ENCODE data around the gene TP63.

Gene TP63

DNA sequence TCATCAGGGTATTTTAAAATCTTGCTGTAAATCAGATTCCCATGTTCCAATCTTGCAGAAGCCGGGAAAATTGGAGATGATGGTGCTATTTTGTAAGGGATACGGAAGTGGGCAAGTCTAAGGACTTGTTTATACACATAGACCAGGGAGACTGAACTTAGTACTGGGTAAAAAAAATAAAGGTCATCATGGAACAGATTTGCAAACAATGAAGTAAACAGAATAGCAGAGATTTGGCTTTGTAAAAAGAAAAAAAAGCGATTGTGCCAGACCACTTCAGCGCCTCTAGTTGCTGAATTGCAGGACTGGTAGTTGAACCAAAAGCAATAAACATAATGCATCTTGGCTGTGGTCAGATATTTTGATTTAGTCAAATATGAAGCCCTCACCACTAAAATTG, 229.1 kb downstream of the TP63 start:
- no peaks in the 10 kb centered on the region for H3K4me1 ChIP-seq (ENCODE audit: control insufficient read depth, insufficient read depth, low read length)
- H3K36me3 ChIP-seq (ENCODE audit: control insufficient read depth, insufficient read depth, low read length) = no peaks in the 10 kb centered on the region
- H3K4me3 ChIP-seq (ENCODE audit: low read depth, low read length) = no peak overlapping the region
- H3K9ac ChIP-seq (ENCODE audit: low read depth, low read length) = no peak overlapping the region
- no peaks in the 10 kb centered on the region for H3K9me3 ChIP-seq (ENCODE audit: control insufficient read depth, insufficient read depth, low read length)
- no peaks in the 10 kb centered on the region for H3K27me3 ChIP-seq (ENCODE audit: control insufficient read depth, insufficient read depth, low read length)

- no peaks in the 10 kb centered on the region for H3K4me1 ChIP-seq (ENCODE audit: control insufficient read depth, insufficient read depth, low read length)
- no peaks in the 10 kb centered on the region for H3K9me3 ChIP-seq (ENCODE audit: control insufficient read depth, insufficient read depth, low read length)
- H3K9ac ChIP-seq (ENCODE audit: low read depth, low read length) = no peak overlapping the region
- no peaks in the 10 kb centered on the region for H3K36me3 ChIP-seq (ENCODE audit: control insufficient read depth, insufficient read depth, low read length)
- no peak overlapping the region for H3K4me3 ChIP-seq (ENCODE audit: low read depth, low read length)
- H3K27me3 ChIP-seq (ENCODE audit: control insufficient read depth, insufficient read depth, low read length) = no peaks in the 10 kb centered on the region
Observed at GRCh38 chr3:189862385-189862998, 231.3 kb downstream of the TP63 start.

- Histone ChIP-seq H3K9ac (ENCODE audit: low read depth, low read length) (no peak overlapping the region), H3K27me3 (ENCODE audit: control insufficient read depth, insufficient read depth, low read length) (no peaks in the 10 kb centered on the region), H3K9me3 (ENCODE audit: control insufficient read depth, insufficient read depth, low read length) (no peaks in the 10 kb centered on the region), H3K4me3 (ENCODE audit: low read depth, low read length) (no peak overlapping the region), H3K4me1 (ENCODE audit: control insufficient read depth, insufficient read depth, low read length) (no peaks in the 10 kb centered on the region), H3K36me3 (ENCODE audit: control insufficient read depth, insufficient read depth, low read length) (no peaks in the 10 kb centered on the region)
Observed at GRCh38 chr3:189863031-189863430, 231.8 kb downstream of the TP63 start.

- no peaks in the 10 kb centered on the region for H3K27me3 ChIP-seq (ENCODE audit: control insufficient read depth, insufficient read depth, low read length)
- no peaks in the 10 kb centered on the region for H3K36me3 ChIP-seq (ENCODE audit: control insufficient read depth, insufficient read depth, low read length)
- H3K4me3 ChIP-seq (ENCODE audit: low read depth, low read length) = no peak overlapping the region
- H3K9me3 ChIP-seq (ENCODE audit: control insufficient read depth, insufficient read depth, low read length) = no peaks in the 10 kb centered on the region
- H3K4me1 ChIP-seq (ENCODE audit: control insufficient read depth, insufficient read depth, low read length) = no peaks in the 10 kb centered on the region
- H3K9ac ChIP-seq (ENCODE audit: low read depth, low read length) = no peak overlapping the region
Observed at GRCh38 chr3:189868061-189868460, 236.9 kb downstream of the TP63 start.

- Histone ChIP-seq H3K27me3 (ENCODE audit: control insufficient read depth, insufficient read depth, low read length) (no peaks in the 10 kb centered on the region), H3K9ac (ENCODE audit: low read depth, low read length) (no peak overlapping the region), H3K36me3 (ENCODE audit: control insufficient read depth, insufficient read depth, low read length) (no peaks in the 10 kb centered on the region), H3K4me3 (ENCODE audit: low read depth, low read length) (no peak overlapping the region), H3K4me1 (ENCODE audit: control insufficient read depth, insufficient read depth, low read length) (no peaks in the 10 kb centered on the region), H3K9me3 (ENCODE audit: control insufficient read depth, insufficient read depth, low read length) (no peaks in the 10 kb centered on the region)
Observed at GRCh38 chr3:189869165-189869564, 238.0 kb downstream of the TP63 start.

- no peaks in the 10 kb centered on the region for H3K36me3 ChIP-seq (ENCODE audit: control insufficient read depth, insufficient read depth, low read length)
- no peak overlapping the region for H3K9ac ChIP-seq (ENCODE audit: low read depth, low read length)
- H3K4me3 ChIP-seq (ENCODE audit: low read depth, low read length) = no peak overlapping the region
- H3K4me1 ChIP-seq (ENCODE audit: control insufficient read depth, insufficient read depth, low read length) = no peaks in the 10 kb centered on the region
- no peaks in the 10 kb centered on the region for H3K27me3 ChIP-seq (ENCODE audit: control insufficient read depth, insufficient read depth, low read length)
- H3K9me3 ChIP-seq (ENCODE audit: control insufficient read depth, insufficient read depth, low read length) = no peaks in the 10 kb centered on the region
Observed at GRCh38 chr3:189871418-189871817, 240.2 kb downstream of the TP63 start.

GRCh38 chr3:189883113-189883753, 252.0 kb downstream of the TP63 start:
- Histone ChIP-seq H3K27me3 (ENCODE audit: control insufficient read depth, insufficient read depth, low read length) (no peaks in the 10 kb centered on the region), H3K36me3 (ENCODE audit: control insufficient read depth, insufficient read depth, low read length) (no peaks in the 10 kb centered on the region), H3K9me3 (ENCODE audit: control insufficient read depth, insufficient read depth, low read length) (no peaks in the 10 kb centered on the region), H3K4me1 (ENCODE audit: control insufficient read depth, insufficient read depth, low read length) (no peaks in the 10 kb centered on the region), H3K4me3 (ENCODE audit: low read depth, low read length) (no peak overlapping the region), H3K9ac (ENCODE audit: low read depth, low read length) (no peak overlapping the region)

- Histone ChIP-seq H3K4me1 (ENCODE audit: control insufficient read depth, insufficient read depth, low read length) (no peaks in the 10 kb centered on the region), H3K9me3 (ENCODE audit: control insufficient read depth, insufficient read depth, low read length) (no peaks in the 10 kb centered on the region), H3K4me3 (ENCODE audit: low read depth, low read length) (no peak overlapping the region), H3K27me3 (ENCODE audit: control insufficient read depth, insufficient read depth, low read length) (no peaks in the 10 kb centered on the region), H3K9ac (ENCODE audit: low read depth, low read length) (no peak overlapping the region), H3K36me3 (ENCODE audit: control insufficient read depth, insufficient read depth, low read length) (no peaks in the 10 kb centered on the region)
Observed at GRCh38 chr3:189890496-189890895, 259.3 kb downstream of the TP63 start.

DNA sequence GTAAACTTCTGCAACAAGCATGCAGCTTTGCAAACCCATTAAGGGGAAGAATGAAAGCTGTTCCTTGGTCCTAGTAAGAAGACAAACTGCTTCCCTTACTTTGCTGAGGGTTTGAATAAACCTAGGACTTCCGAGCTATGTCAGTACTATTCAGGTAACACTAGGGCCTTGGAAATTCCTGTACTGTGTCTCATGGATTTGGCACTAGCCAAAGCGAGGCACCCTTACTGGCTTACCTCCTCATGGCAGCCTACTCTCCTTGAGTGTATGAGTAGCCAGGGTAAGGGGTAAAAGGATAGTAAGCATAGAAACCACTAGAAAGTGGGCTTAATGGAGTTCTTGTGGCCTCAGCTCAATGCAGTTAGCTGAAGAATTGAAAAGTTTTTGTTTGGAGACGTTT, 265.3 kb downstream of the TP63 start:
- no peaks in the 10 kb centered on the region for H3K4me1 ChIP-seq (ENCODE audit: control insufficient read depth, insufficient read depth, low read length)
- no peak overlapping the region for H3K9ac ChIP-seq (ENCODE audit: low read depth, low read length)
- H3K36me3 ChIP-seq (ENCODE audit: control insufficient read depth, insufficient read depth, low read length) = no peaks in the 10 kb centered on the region
- H3K27me3 ChIP-seq (ENCODE audit: control insufficient read depth, insufficient read depth, low read length) = no peaks in the 10 kb centered on the region
- H3K9me3 ChIP-seq (ENCODE audit: control insufficient read depth, insufficient read depth, low read length) = no peaks in the 10 kb centered on the region
- no peak overlapping the region for H3K4me3 ChIP-seq (ENCODE audit: low read depth, low read length)

DNA sequence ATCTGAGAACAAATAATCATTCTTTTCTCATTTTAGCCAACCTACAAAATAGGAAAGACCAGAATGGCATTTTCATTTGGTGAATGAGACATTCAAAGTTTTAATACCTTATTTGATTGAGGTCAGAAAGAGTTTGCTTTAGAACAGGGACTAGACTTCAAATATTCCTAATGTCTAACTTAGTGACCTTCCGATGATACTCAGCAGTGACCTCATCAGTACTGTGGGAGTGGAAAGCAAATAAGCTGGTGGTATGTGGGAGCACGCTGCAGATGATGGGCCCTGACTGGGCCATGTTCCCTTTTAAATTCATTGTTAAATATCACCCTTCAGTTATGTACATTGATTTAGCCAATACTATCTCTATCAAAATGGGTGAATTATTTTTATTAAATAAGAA, 266.2 kb downstream of the TP63 start:
- H3K36me3 ChIP-seq (ENCODE audit: control insufficient read depth, insufficient read depth, low read length) = no peaks in the 10 kb centered on the region
- no peak overlapping the region for H3K4me3 ChIP-seq (ENCODE audit: low read depth, low read length)
- no peaks in the 10 kb centered on the region for H3K27me3 ChIP-seq (ENCODE audit: control insufficient read depth, insufficient read depth, low read length)
- no peak overlapping the region for H3K9ac ChIP-seq (ENCODE audit: low read depth, low read length)
- H3K9me3 ChIP-seq (ENCODE audit: control insufficient read depth, insufficient read depth, low read length) = no peaks in the 10 kb centered on the region
- no peaks in the 10 kb centered on the region for H3K4me1 ChIP-seq (ENCODE audit: control insufficient read depth, insufficient read depth, low read length)

- Histone ChIP-seq H3K36me3 (ENCODE audit: control insufficient read depth, insufficient read depth, low read length) (no peaks in the 10 kb centered on the region), H3K9me3 (ENCODE audit: control insufficient read depth, insufficient read depth, low read length) (no peaks in the 10 kb centered on the region), H3K27me3 (ENCODE audit: control insufficient read depth, insufficient read depth, low read length) (no peaks in the 10 kb centered on the region), H3K4me3 (ENCODE audit: low read depth, low read length) (no peak overlapping the region), H3K9ac (ENCODE audit: low read depth, low read length) (no peak overlapping the region), H3K4me1 (ENCODE audit: control insufficient read depth, insufficient read depth, low read length) (no peaks in the 10 kb centered on the region)
Observed at GRCh38 chr3:189898559-189899153, 267.5 kb downstream of the TP63 start.

- no peak overlapping the region for H3K4me3 ChIP-seq (ENCODE audit: low read depth, low read length)
- no peaks in the 10 kb centered on the region for H3K9me3 ChIP-seq (ENCODE audit: control insufficient read depth, insufficient read depth, low read length)
- no peaks in the 10 kb centered on the region for H3K27me3 ChIP-seq (ENCODE audit: control insufficient read depth, insufficient read depth, low read length)
- H3K4me1 ChIP-seq (ENCODE audit: control insufficient read depth, insufficient read depth, low read length) = no peaks in the 10 kb centered on the region
- no peak overlapping the region for H3K9ac ChIP-seq (ENCODE audit: low read depth, low read length)
- H3K36me3 ChIP-seq (ENCODE audit: control insufficient read depth, insufficient read depth, low read length) = no peaks in the 10 kb centered on the region
Observed at GRCh38 chr3:189899186-189899585, 268.0 kb downstream of the TP63 start.
